Measurements from ENCODE around the gene OVCH2. TPM values are rescaled to one million over a fixed set of nuclear protein-coding genes. Genes with fewer than 3 reads are reported as not detected.

Gene OVCH2
- total and polyA plus RNA-seq, 10 of the 15 experiments (the other 5 are each of a cell fraction or from before 2014, with no cell fraction given): not detected

DNA sequence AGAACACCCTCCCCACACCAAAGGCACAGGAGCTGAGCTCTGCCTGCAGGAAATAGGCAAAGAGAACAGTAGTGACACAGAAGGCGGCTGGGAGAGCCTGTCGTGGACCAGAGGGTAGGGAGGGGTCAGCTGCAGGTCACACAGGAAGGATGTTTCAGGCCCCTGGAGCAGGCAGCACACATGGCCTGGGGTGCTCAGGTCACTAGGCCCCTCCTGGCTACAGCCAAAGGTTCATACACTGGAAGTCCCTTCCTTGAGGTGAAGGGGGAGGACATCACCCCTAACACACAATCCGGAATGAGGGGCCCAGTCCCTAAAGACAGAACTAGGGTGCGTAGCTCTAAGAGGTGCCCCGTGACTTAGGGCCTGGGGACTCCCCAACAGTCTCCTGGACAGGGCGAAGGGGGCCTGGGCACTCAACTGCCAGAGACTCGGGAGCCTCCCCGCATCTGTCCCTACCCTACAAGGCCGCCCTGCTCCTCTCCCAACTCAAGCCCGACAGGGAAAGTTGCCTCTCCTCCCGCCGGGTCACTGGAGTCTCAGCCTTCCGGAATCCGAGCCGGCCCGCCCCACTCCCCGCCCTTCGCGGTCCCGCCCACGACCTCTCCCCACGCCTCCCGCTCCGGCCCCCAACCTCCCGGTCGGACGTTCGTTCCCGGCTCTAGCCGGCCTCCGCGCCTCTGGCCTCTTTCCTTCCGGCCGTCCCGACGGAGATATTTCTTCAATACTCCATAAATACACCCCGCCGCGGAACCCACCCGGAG, 33.1 kb downstream of the OVCH2 start, which contains the start of gene CYB5R2 (continued):
- TF ChIP-seq ESRRA (IDR thresholded peaks at IDR 0.05; ENCODE audit: low read length) (no peak), SUZ12 (IDR thresholded peaks at IDR 0.05; ENCODE audit: unreplicated experiment) (no peak), IKZF2 (IDR thresholded peaks at IDR 0.05) (0 out of 4 replicates have a peak, but pooled peaks of 1 of the 2 experiments have one; percentile 19), PAX8 (IDR thresholded peaks at IDR 0.05) (no peak)
- TF ChIP-seq, protein P1, sequence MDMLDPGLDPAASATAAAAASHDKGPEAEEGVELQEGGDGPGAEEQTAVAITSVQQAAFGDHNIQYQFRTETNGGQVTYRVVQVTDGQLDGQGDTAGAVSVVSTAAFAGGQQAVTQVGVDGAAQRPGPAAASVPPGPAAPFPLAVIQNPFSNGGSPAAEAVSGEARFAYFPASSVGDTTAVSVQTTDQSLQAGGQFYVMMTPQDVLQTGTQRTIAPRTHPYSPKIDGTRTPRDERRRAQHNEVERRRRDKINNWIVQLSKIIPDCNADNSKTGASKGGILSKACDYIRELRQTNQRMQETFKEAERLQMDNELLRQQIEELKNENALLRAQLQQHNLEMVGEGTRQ (IDR thresholded peaks at IDR 0.05; ENCODE audit: borderline replicate concordance, low read depth, low read length): no peak

DNA sequence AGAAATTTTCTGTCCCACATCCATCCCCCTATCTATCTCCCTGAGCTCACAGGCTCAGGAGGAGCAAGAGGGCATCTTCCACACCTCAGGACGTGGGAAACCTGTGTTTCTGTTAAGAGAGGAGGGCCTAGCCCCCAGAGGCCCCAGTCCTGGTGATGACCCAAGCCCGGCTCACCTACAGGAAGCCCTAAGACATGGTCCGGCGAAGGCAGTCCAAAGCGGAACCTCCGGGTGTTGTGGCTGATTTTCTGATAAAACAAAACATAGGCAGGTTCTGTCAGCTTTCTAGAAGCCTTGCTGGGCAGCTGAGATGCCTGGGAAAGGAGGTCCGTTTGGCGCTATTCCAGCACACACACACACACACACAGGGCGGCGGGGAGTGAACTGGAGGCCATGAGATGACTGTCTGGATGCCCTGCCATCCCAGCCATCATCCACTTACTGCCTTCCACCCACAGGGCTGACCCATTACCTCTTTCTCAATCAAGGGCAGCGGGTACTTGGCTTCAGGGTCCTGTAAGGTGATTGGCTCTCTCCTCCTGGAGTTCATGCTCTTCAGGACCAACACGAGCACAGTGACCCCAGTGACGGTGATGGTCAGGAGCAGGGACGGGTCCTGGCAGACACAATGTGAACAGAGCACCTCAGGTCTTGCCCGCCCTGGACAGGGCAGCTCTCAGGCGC, 33.9 kb downstream of the OVCH2 start:
- Histone ChIP-seq H3K4me2 (ENCODE audit: control insufficient read depth, insufficient read depth) (peak overlapping the region; percentile 96), H3K4me1 (ENCODE audit: control insufficient read depth, insufficient read depth, low read length) (peaks cover 40% of the 10 kb centered on the region), H3K27ac (ENCODE audit: control insufficient read depth, insufficient read depth) (peak overlapping the region; percentile 70), H2AFZ (ENCODE audit: control insufficient read depth, low read depth, low read length) (peak overlapping the region; percentile 72; the same call in 1 of the 2 replicates), H3K4me3 (peak overlapping the region; percentile 70; the same call in 1 of the 2 replicates), H3K36me3 (ENCODE audit: control insufficient read depth in 2 of 2, insufficient read depth in 2 of 2, low read length in 1 of 2) (peaks cover 0 to 6% of the 10 kb centered on the region in 2 experiments; a peak in 1 of 4 replicates), H3K27me3 (replicated peaks in 1 of 2; ENCODE audit: control insufficient read depth in 2 of 2, insufficient read depth in 2 of 2, low read length in 1 of 2) (no peaks in the 10 kb centered on the region), H3K9ac (ENCODE audit: control insufficient read depth, insufficient read depth, low read length) (peak overlapping the region; percentile 70), H3K9me3 (replicated peaks; ENCODE audit: control insufficient read depth, insufficient read depth, low read length) (peaks cover 10% of the 10 kb centered on the region), H3K79me2 (ENCODE audit: control insufficient read depth, insufficient read depth, low read length) (peaks cover 2% of the 10 kb centered on the region), H4K20me1 (ENCODE audit: control insufficient read depth, insufficient read depth) (no peaks in the 10 kb centered on the region)
- intact Hi-C loops (cut with micrococcal nuclease; ENCODE audit: unreplicated experiment) (loop anchor here (2.0 kb wide), 1 partner anchor 160 kb away; the partner anchor contains the start of gene PPFIBP2), in situ Hi-C loops (cut with MboI) (no loop called here)
- DNase-seq (ENCODE audit: low read depth, low spot score) (no peak), FAIRE-seq (no peak), ATAC-seq (peak; percentile 31)
- WGBS (ENCODE audit: insufficient coverage, insufficient replicate concordance, low lambda C conversion rate, missing lambda C conversion rate): 66% methylated on average over 15 of the region's 16 CpGs
- POLR2A ChIA-PET: no interaction called here
- RAD21 ChIA-PET (ENCODE audit: unreplicated experiment): interaction anchor here (1.1 to 1.5 kb wide), 2 partner anchors 15 to 152 kb away, joined by 3 to 4 read pairs; no protein-coding TSS in a partner anchor
- SMC1A ChIA-PET (ENCODE audit: uncharacterized antibody, unreplicated experiment): interaction anchor here (0.8 to 2.7 kb wide), 7 partner anchors 20 to 231 kb away, joined by 3 to 9 read pairs (median 3); no protein-coding TSS in a partner anchor
- TF ChIP-seq BMI1 (IDR thresholded peaks at IDR 0.05; ENCODE audit: borderline replicate concordance): no peak
- no peak for TF ChIP-seq NFYA (IDR thresholded peaks at IDR 0.05; ENCODE audit: borderline replicate concordance, low read depth, low read length)
- no peak for TF ChIP-seq CHD1 (IDR thresholded peaks at IDR 0.05; ENCODE audit: low read depth, low read length)
- 0 out of 4 replicates have a peak, but pooled peaks of 1 of the 2 experiments have one; percentile 3 for TF ChIP-seq SRF (IDR thresholded peaks at IDR 0.05; ENCODE audit: low read depth in 2 of 2, low read length in 2 of 2)
- TF ChIP-seq RFX5 (IDR thresholded peaks at IDR 0.05; ENCODE audit: low read depth, low read length): no peak
- TF ChIP-seq, protein P2, sequence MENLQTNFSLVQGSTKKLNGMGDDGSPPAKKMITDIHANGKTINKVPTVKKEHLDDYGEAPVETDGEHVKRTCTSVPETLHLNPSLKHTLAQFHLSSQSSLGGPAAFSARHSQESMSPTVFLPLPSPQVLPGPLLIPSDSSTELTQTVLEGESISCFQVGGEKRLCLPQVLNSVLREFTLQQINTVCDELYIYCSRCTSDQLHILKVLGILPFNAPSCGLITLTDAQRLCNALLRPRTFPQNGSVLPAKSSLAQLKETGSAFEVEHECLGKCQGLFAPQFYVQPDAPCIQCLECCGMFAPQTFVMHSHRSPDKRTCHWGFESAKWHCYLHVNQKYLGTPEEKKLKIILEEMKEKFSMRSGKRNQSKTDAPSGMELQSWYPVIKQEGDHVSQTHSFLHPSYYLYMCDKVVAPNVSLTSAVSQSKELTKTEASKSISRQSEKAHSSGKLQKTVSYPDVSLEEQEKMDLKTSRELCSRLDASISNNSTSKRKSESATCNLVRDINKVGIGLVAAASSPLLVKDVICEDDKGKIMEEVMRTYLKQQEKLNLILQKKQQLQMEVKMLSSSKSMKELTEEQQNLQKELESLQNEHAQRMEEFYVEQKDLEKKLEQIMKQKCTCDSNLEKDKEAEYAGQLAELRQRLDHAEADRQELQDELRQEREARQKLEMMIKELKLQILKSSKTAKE (IDR thresholded peaks at IDR 0.05; ENCODE audit: low read depth, poor library complexity, severe bottlenecking): no peak
- no peak for TF ChIP-seq MXI1 (IDR thresholded peaks at IDR 0.05; ENCODE audit: low read depth, low read length)
- TF ChIP-seq PML (IDR thresholded peaks at IDR 0.05; ENCODE audit: low read length): no peak
- TF ChIP-seq RUNX3 (IDR thresholded peaks at IDR 0.05; ENCODE audit: low read length): no peak
- TF ChIP-seq PAX5 (IDR thresholded peaks at IDR 0.05; ENCODE audit: borderline replicate concordance, low read depth, low read length): peak; percentile 62; the same call in 1 of the 2 replicates
- TF ChIP-seq FOXK2 (IDR thresholded peaks at IDR 0.05): no peak
- CTCF ChIA-PET: interaction anchor here (0.6 to 3.0 kb wide), 6 partner anchors 15 to 356 kb away, joined by 3 to 11 read pairs (median 3); partner anchors contain the start of gene PPFIBP2
- TSS peak; percentile 59 for BruUV-seq (replicated peaks)
